Kidney (tissue), 14 donors: Measurements from ENCODE around the gene HOXB3. TPM values are rescaled to one million over a fixed set of nuclear protein-coding genes. Genes with fewer than 3 reads are reported as not detected.

ENCODE experiments used
- DNase-seq, 5 donors: peaks; one replicate each; pipeline ENCODE4 v3.0.0-alpha.2; 2013 to 2020
- FAIRE-seq: peaks from 2 replicates; lab custom pipeline; 2012; peaks lifted over from hg19 to GRCh38; lab: Jason Lieb, UNC
- H3K27ac ChIP-seq, 2 donors: one replicate each; pipeline ENCODE4 v1.7.0; 2013; ENCODE audit warnings: low read depth in 2 of 2, low read length in 2 of 2, inconsistent platforms in 1 of 2
- H3K27me3 ChIP-seq: one replicate; pipeline ENCODE4 v1.7.1; 2013; ENCODE audit warnings: low read length, inconsistent platforms; ENCODE audit not compliant: control insufficient read depth, insufficient read depth
- H3K36me3 ChIP-seq, 3 donors: one replicate each; pipeline versions ENCODE4 v1.7.0 to v1.7.1; 2013; ENCODE audit warnings: low read length in 3 of 3, control low read depth in 1 of 3, inconsistent platforms in 1 of 3; ENCODE audit not compliant: insufficient read depth in 3 of 3, control insufficient read depth in 2 of 3
- H3K4me1 ChIP-seq, 3 donors: one replicate each; pipeline versions ENCODE4 v1.7.0 to v1.7.1; 2013; ENCODE audit warnings: low read length in 3 of 3, inconsistent platforms in 1 of 3, low read depth in 1 of 3; ENCODE audit not compliant: control insufficient read depth in 2 of 3, insufficient read depth in 2 of 3
- H3K4me3 ChIP-seq, 3 donors: one replicate each; pipeline versions ENCODE4 v1.7.0 to v1.8.1; 2013; ENCODE audit warnings: low read length in 3 of 3, control low read depth in 1 of 3, inconsistent platforms in 1 of 3
- H3K9ac ChIP-seq, 3 donors: one replicate each; pipeline versions ENCODE4 v1.7.0 to v1.7.1; 2013; ENCODE audit warnings: low read length in 3 of 3, control low read depth in 1 of 3, inconsistent platforms in 1 of 3
- H3K9me3 ChIP-seq, 3 donors: one replicate each; pipeline versions ENCODE4 v1.7.0 to v1.7.1; 2013; ENCODE audit warnings: low read length in 3 of 3, control low read depth in 1 of 3, inconsistent platforms in 1 of 3; ENCODE audit not compliant: control insufficient read depth in 2 of 3, insufficient read depth in 1 of 3
- CTCF ChIP-seq: IDR thresholded peaks from 3 replicates; pipeline ENCODE4 v1.5.1; 2012; ENCODE audit warnings: mild to moderate bottlenecking, moderate library complexity, borderline replicate concordance; ENCODE audit not compliant: insufficient read depth; ENCODE audit errors: extremely low read depth
- intact Hi-C: fragments of 100-400 bp; cut with DNase I; formaldehyde crosslinking; loops from one replicate; pipeline ENCODE4 v1.11.1; 2022
- polyA plus RNA-seq: library from polyadenylated mRNA; stranded (reverse); fragments of 350-450 nt; fragmentation: Illumina TruSeq; extraction: RNeasy Lipid Tissue Mini Kit (QIAGEN cat#74804); gene quantifications from one replicate; pipeline ENCODE4 v1.2.3, GENCODE V29; 2014; ENCODE audit warnings: low read depth, low replicate concordance; ENCODE audit not compliant: insufficient read depth
- total RNA-seq: library from RNA; stranded (reverse); fragmentation: NEBNext Ultra II Directional; extraction: Animal tissue kit (Norgen Biotek cat#: 25700); gene quantifications from one replicate; pipeline ENCODE4 v1.2.1, GENCODE V29; 2021
- donor health status: control.
- donor health status: control.
- donor health status: control.
- donor health status: control.
- donor health status: control.
- donor health status: DM: yes; HTN: yes; CAD: no.
- donor health status: Normal renal cell carcinoma (clear cell type).

Gene HOXB3
- total and polyA plus RNA-seq, 2 donors from 2014 or later, result 12.1 to 99.0 TPM

GRCh38 chr17:48589060-48589830 lies 796 bp downstream of the HOXB3 start:
- no peaks in the 10 kb centered on the region for H3K9me3 ChIP-seq
- H3K27ac ChIP-seq, result peak overlapping the region; percentile 93 to 98
- TF ChIP-seq CTCF, result no peak
- H3K27me3 ChIP-seq, result no peaks in the 10 kb centered on the region
- FAIRE-seq, result no peak
- peaks cover 3 to 18% (median 7%) of the 10 kb centered on the region in 3 donors for H3K4me1 ChIP-seq
- H3K4me3 ChIP-seq, result peak overlapping the region; percentile 69 to 93 (median 87)
- intact Hi-C loops, result no loop called here
- H3K36me3 ChIP-seq, result peaks cover 0 to 3% (median 0%) of the 10 kb centered on the region in 3 donors
- no peak for DNase-seq
- H3K9ac ChIP-seq, result peak overlapping the region; percentile 86 to 95 (median 91)

GRCh38 chr17:48588528-48588927 lies 1.5 kb downstream of the HOXB3 start:
- TF ChIP-seq CTCF, result no peak
- Histone ChIP-seq H3K9ac (peak overlapping the region; percentile 86 to 95 (median 91)), H3K36me3 (peaks cover 0 to 3% (median 0%) of the 10 kb centered on the region in 3 donors), H3K4me1 (peaks cover 7 to 24% (median 10%) of the 10 kb centered on the region in 3 donors), H3K27me3 (no peaks in the 10 kb centered on the region), H3K9me3 (no peaks in the 10 kb centered on the region), H3K27ac (peak overlapping the region; percentile 93 to 98), H3K4me3 (peak overlapping the region; percentile 69 to 93 (median 87))
- FAIRE-seq (no peak), DNase-seq (no peak)
- intact Hi-C loops, result no loop called here

GRCh38 chr17:48588074-48588415 lies 2.0 kb downstream of the HOXB3 start:
- peak overlapping the region; percentile 93 to 98 for H3K27ac ChIP-seq
- H3K36me3 ChIP-seq, result peaks cover 0 to 5% (median 0%) of the 10 kb centered on the region in 3 donors
- intact Hi-C loops, result no loop called here
- FAIRE-seq, result no peak
- no peak for DNase-seq
- no peaks in the 10 kb centered on the region for H3K27me3 ChIP-seq
- H3K4me3 ChIP-seq, result peak overlapping the region; percentile 69 to 93 (median 87)
- no peaks in the 10 kb centered on the region for H3K9me3 ChIP-seq
- TF ChIP-seq CTCF, result no peak
- H3K4me1 ChIP-seq, result peaks cover 11 to 29% (median 12%) of the 10 kb centered on the region in 3 donors
- H3K9ac ChIP-seq, result peak overlapping the region; percentile 86 to 95 (median 91)
